ENCODE results near the gene IL22. TPM values are rescaled to one million over a fixed set of nuclear protein-coding genes. Genes with fewer than 3 reads are reported as not detected.

Gene IL22
- total and polyA plus RNA-seq, 2 of the 8 experiments (the other 6 are each of a cell fraction or from before 2014, with no cell fraction given), result not detected

- FAIRE-seq, result no peak
- Histone ChIP-seq H3K18ac (ENCODE audit: extremely low read depth, low read length) (no peak overlapping the region), H4K91ac (replicated peaks; ENCODE audit: insufficient read length, low read length) (no peak overlapping the region), H3K27me3 (replicated peaks in 1 of 4; ENCODE audit: control insufficient read depth in 3 of 4, extremely low read depth in 1 of 4, insufficient read depth in 3 of 4, low read length in 3 of 4) (no peaks in the 10 kb centered on the region), H4K5ac (ENCODE audit: insufficient read length, low read depth, low read length) (no peak overlapping the region), H2BK5ac (ENCODE audit: low read depth, low read length) (no peak overlapping the region), H2AK5ac (ENCODE audit: low read depth, low read length) (no peak overlapping the region), H3K27ac (ENCODE audit: low read depth, low read length) (no peak overlapping the region), H2AFZ (ENCODE audit: low read length) (no peak overlapping the region), H3K36me3 (ENCODE audit: control insufficient read depth in 2 of 4, insufficient read depth in 4 of 4, low read length in 3 of 4) (no peaks in the 10 kb centered on the region), H3K56ac (replicated peaks; ENCODE audit: insufficient read length, low read depth, low read length) (no peak overlapping the region), H2BK15ac (ENCODE audit: low read length) (no peak overlapping the region), H2BK120ac (replicated peaks; ENCODE audit: low read depth, low read length) (no peak overlapping the region), H3K79me2 (ENCODE audit: control insufficient read depth in 1 of 2, insufficient read depth in 2 of 2, low read length in 2 of 2) (no peaks in the 10 kb centered on the region), H3K4ac (replicated peaks; ENCODE audit: insufficient read length, low read depth, low read length) (no peak overlapping the region), H3K4me2 (ENCODE audit: insufficient read depth in 1 of 2, low read depth in 2 of 2, low read length in 2 of 2) (no peak overlapping the region), H4K20me1 (replicated peaks in 1 of 2; ENCODE audit: control insufficient read depth in 1 of 2, insufficient read depth in 2 of 2, low read length in 2 of 2) (no peaks in the 10 kb centered on the region), H3K9me3 (ENCODE audit: insufficient read depth in 2 of 2, low read depth in 1 of 2, low read length in 1 of 2) (no peaks in the 10 kb centered on the region), H3K23me2 (ENCODE audit: low read depth, low read length) (no peaks in the 10 kb centered on the region), H3K4me1 (replicated peaks in 1 of 4; ENCODE audit: control insufficient read depth in 3 of 4, insufficient read depth in 4 of 4, low read length in 3 of 4) (no peaks in the 10 kb centered on the region), H4K8ac (ENCODE audit: extremely low read depth, insufficient read depth, low read length) (no peak overlapping the region), H2BK12ac (ENCODE audit: low read depth, low read length) (no peak overlapping the region), H3K79me1 (ENCODE audit: low read depth, low read length) (no peaks in the 10 kb centered on the region), H3K23ac (ENCODE audit: insufficient read length) (no peak overlapping the region), H3K14ac (ENCODE audit: insufficient read length) (no peak overlapping the region), H2BK20ac (ENCODE audit: low read length) (no peak overlapping the region), H3K9ac (replicated peaks in 1 of 4; ENCODE audit: extremely low read depth in 1 of 4, low read depth in 3 of 4, low read length in 3 of 4) (no peak overlapping the region), H3K4me3 (ENCODE audit: extremely low read depth in 1 of 4, insufficient read depth in 2 of 4, low read depth in 3 of 4, low read length in 4 of 4) (no peak overlapping the region)
- TF ChIP-seq SUZ12 (IDR thresholded peaks at IDR 0.05; ENCODE audit: low read length), result no peak
- TF ChIP-seq EZH2 (IDR thresholded peaks at IDR 0.05; ENCODE audit: low read depth, low read length, severe bottlenecking), result no peak
- no peak for TF ChIP-seq YY1 (IDR thresholded peaks at IDR 0.05; ENCODE audit: low read depth, low read length)
- no peak for TF ChIP-seq HDAC2 (IDR thresholded peaks at IDR 0.05; ENCODE audit: borderline replicate concordance in 1 of 2, low read depth in 2 of 2, low read length in 2 of 2)
- TF ChIP-seq JUND (IDR thresholded peaks at IDR 0.05; ENCODE audit: low read length), result no peak
- no peak for TF ChIP-seq SP1 (IDR thresholded peaks at IDR 0.05; ENCODE audit: low read depth, low read length)
- TF ChIP-seq NRF1 (IDR thresholded peaks at IDR 0.05; ENCODE audit: low read depth, low read length), result no peak
- TF ChIP-seq EGR1 (IDR thresholded peaks at IDR 0.05; ENCODE audit: borderline replicate concordance, low read depth, low read length), result no peak
- TF ChIP-seq NANOG (IDR thresholded peaks at IDR 0.05; ENCODE audit: insufficient read depth, low read depth, low read length, poor library complexity, severe bottlenecking), result no peak
- TF ChIP-seq TBP (IDR thresholded peaks at IDR 0.05; ENCODE audit: low read depth, low read length), result no peak
- no peak for TF ChIP-seq RFX5 (IDR thresholded peaks at IDR 0.05; ENCODE audit: borderline replicate concordance, low read depth, low read length)
- TF ChIP-seq CBX8 (IDR thresholded peaks at IDR 0.05; ENCODE audit: borderline replicate concordance, low read depth, low read length), result no peak
- TF ChIP-seq GTF2F1 (IDR thresholded peaks at IDR 0.05; ENCODE audit: borderline replicate concordance, low read depth, low read length), result no peak
- TF ChIP-seq RAD21 (IDR thresholded peaks at IDR 0.05 in 1 of 2, conservative IDR thresholded peaks at IDR 0.05 in 1 of 2; ENCODE audit: low read depth in 2 of 2, low read length in 2 of 2), result no peak
- TF ChIP-seq E2F6 (IDR thresholded peaks at IDR 0.05), result no peak
- no peak for DNase-seq (ENCODE audit: low read depth in 1 of 2, low spot score in 2 of 2)
- ChIA-PET POLR2A (ENCODE audit: partially characterized antibody) (no interaction called here), CTCF (ENCODE audit: partially characterized antibody) (no interaction called here)
These were observed 46.1 kb downstream of the IL22 start for GRCh38 chr12:68207276-68207675.
